T-helper 17 cell (primary cell): Measurements from ENCODE around the gene GPHN. TPM values are rescaled to one million over a fixed set of nuclear protein-coding genes. Genes with fewer than 3 reads are reported as not detected.
A peak's percentile ranks its signal among the peaks of the same experiment; 100 is the strongest.
"Not testable (repeated sequence)": the region's sequence is repeated elsewhere in the genome, so short reads cannot be mapped to it uniquely, and the experiment has no call there.

Experiments used
- ATAC-seq: fragments of 150-1000 bp; cut with Tn5 transposase; 2 replicates; pipeline ENCODE4 v1.10.0; 2021; ENCODE audit warnings: mild to moderate bottlenecking, moderate library complexity
- DNase-seq, 3 donors: peaks; one replicate each; pipeline versions ENCODE4 v3.0.0 to v3.0.0-alpha.2; 2020 to 2021
- H3K9me3 ChIP-seq: one replicate; pipeline ENCODE4 v1.7.0; 2013; ENCODE audit warnings: low read length, mild to moderate bottlenecking; ENCODE audit not compliant: control insufficient read depth, poor library complexity, severe bottlenecking
- H3K27ac Mint-ChIP-seq: one replicate; pipeline ENCODE4 v1.8.0; 2022; ENCODE audit warnings: mild to moderate bottlenecking, moderate library complexity, mixed read lengths
- H3K27me3 Mint-ChIP-seq: one replicate; pipeline ENCODE4 v1.8.0; 2022; ENCODE audit warnings: mixed read lengths
- H3K36me3 Mint-ChIP-seq: one replicate; pipeline ENCODE4 v1.8.0; 2022; ENCODE audit warnings: low read depth, mixed read lengths
- H3K4me1 Mint-ChIP-seq: one replicate; pipeline ENCODE4 v1.8.0; 2022; ENCODE audit warnings: mild to moderate bottlenecking, mixed read lengths
- H3K4me3 Mint-ChIP-seq: one replicate; pipeline ENCODE4 v1.8.0; 2022; ENCODE audit warnings: mild to moderate bottlenecking, moderate library complexity, mixed read lengths
- total RNA-seq, 4 donors: library from RNA in 2 of 4; stranded (reverse) in 2 of 4; gene quantifications; one replicate each; pipeline ENCODE4 v1.2.3 and lab custom pipeline; 2022 to 2026

GPHN gene
- total RNA-seq, 2 donors from 2014 or later, result 23.1 to 24.4 TPM

- ATAC-seq (no peak), DNase-seq (no peak)
- Mint-ChIP-seq H3K27me3 (no peaks in the 10 kb centered on the region), H3K36me3 (peaks cover 2% of the 10 kb centered on the region), H3K27ac (no peak overlapping the region), H3K4me1 (no peaks in the 10 kb centered on the region), H3K4me3 (no peak overlapping the region)
- H3K9me3 ChIP-seq, result no peaks in the 10 kb centered on the region
Observed at GRCh38 chr14:66652525-66653106, 144.7 kb downstream of the GPHN start.

DNA sequence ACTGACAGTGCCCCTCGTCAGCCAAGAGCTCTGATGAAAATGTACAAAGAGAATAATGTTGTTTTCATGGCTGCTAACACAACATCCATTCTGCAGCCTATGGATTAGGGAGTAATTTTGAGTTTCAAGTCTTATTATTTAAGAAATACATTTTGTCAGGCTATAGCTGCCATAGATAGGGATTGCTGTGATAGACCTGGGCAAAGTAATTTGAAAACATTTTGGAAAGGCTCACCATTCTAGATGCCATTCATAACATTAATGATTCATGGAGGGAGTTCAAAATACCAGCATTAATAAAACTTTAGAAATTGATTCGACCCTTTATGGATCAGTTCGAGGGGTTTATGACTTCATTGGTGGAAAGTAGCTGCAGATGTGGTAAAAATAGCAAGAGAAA, 149.8 kb downstream of the GPHN start:
- H3K9me3 ChIP-seq, result no peaks in the 10 kb centered on the region
- ATAC-seq (no peak), DNase-seq (no peak)
- Mint-ChIP-seq H3K27me3 (no peaks in the 10 kb centered on the region), H3K36me3 (peaks cover 2% of the 10 kb centered on the region), H3K4me1 (no peaks in the 10 kb centered on the region), H3K4me3 (no peak overlapping the region), H3K27ac (no peak overlapping the region)

DNA sequence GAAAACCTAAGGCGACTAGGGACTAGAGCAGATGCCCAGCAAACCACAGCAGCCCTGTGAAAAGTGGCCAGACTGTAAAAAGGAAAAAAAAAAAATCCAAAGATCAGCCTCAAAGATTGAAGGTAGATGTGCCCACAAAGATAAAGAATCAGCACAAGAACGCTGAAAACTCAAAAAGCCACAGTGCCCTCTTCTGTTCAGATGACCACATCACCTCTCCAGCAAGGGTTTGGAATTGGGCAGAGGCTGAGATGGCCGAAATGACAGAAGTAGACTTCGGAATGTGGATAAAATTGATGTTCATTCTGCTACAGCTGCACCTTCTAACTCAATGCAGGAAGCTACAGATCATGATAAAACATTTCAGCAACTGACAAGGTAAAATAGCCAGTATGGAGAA, 154.4 kb downstream of the GPHN start:
- no peak overlapping the region for H3K4me3 Mint-ChIP-seq
- no peak for ATAC-seq
- no peaks in the 10 kb centered on the region for H3K36me3 Mint-ChIP-seq

DNA sequence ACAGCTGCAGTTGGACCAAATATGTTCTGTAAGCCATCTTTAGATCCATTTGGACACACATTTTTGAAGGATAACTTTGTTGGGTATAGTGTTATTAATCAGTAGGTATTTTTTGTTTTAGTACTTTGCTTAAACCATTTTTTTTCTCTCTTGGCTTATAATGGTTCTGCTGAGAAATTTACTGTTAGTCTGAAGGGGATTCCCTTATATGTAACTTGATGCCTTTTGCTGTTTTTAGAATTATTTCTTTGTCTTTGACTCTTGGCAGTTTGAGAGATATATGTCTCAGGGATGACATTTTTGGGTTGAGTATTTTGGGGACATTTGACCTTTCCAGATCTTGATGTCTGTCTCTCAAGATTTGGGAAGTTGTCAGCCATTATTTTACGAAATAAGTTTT, 169.8 kb downstream of the GPHN start:
- peaks cover 3% of the 10 kb centered on the region for H3K36me3 Mint-ChIP-seq
- peaks cover 13% of the 10 kb centered on the region for H3K9me3 ChIP-seq
- H3K27ac Mint-ChIP-seq, result no peak overlapping the region
- H3K27me3 Mint-ChIP-seq, result no peaks in the 10 kb centered on the region
- ATAC-seq (no peak), DNase-seq (no peak)
- H3K4me1 Mint-ChIP-seq, result no peaks in the 10 kb centered on the region
- H3K4me3 Mint-ChIP-seq, result no peak overlapping the region

More for the DNA sequence above, 154.4 kb downstream of the GPHN start:
- Mint-ChIP-seq H3K4me1 (no peaks in the 10 kb centered on the region), H3K27me3 (no peaks in the 10 kb centered on the region), H3K27ac (no peak overlapping the region)
- no peak for DNase-seq
- peaks cover 3% of the 10 kb centered on the region for H3K9me3 ChIP-seq

DNA sequence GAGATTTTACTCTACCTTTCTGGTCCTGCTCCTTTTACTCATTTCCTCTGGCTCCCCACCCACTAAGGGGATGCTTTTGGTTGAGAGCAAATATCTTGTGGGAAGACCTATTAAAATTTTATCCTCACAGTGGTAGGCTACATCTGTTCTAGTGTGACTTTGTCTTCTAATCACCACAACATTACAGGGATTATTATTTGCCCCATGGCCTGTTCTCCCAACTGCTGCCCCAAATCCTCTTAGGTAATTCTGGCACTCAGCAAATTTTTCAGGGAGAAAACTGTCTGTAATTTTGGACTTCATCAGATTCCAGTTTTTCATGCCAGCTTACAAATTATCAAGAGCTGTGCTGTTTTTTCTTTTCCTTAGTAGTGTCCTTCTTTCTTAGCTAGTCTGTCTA, 172.3 kb downstream of the GPHN start:
- Mint-ChIP-seq H3K36me3 (no peaks in the 10 kb centered on the region), H3K4me1 (no peaks in the 10 kb centered on the region), H3K4me3 (no peak overlapping the region), H3K27me3 (no peaks in the 10 kb centered on the region), H3K27ac (no peak overlapping the region)
- no peak for DNase-seq
- no peak for ATAC-seq
- H3K9me3 ChIP-seq, result peaks cover 13% of the 10 kb centered on the region

DNA sequence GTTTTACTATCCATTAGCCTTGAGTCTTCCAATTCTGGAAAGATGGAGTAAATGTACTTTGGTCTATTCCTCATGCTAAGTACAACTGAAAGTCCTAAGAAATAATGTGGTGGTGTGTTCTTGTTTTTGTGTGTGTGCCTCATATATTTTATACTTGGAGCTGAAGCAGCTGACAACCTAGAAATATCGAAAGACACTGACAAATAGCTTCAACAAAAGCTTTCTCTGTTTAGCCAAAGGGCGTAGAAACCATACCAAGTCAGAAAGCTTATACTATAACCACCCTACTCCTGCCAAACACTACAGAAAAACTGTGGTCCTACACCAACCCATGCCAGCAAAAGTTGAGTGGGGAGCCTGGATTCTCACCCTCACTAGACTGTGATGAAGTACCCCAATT, 188.4 kb downstream of the GPHN start:
- no peak overlapping the region for H3K4me3 Mint-ChIP-seq
- ATAC-seq, result no peak
- H3K9me3 ChIP-seq, result no peaks in the 10 kb centered on the region
- no peak overlapping the region for H3K27ac Mint-ChIP-seq
- no peaks in the 10 kb centered on the region for H3K27me3 Mint-ChIP-seq
- H3K36me3 Mint-ChIP-seq, result peaks cover 5% of the 10 kb centered on the region
- no peak for DNase-seq
- H3K4me1 Mint-ChIP-seq, result no peaks in the 10 kb centered on the region

- no peaks in the 10 kb centered on the region for H3K9me3 ChIP-seq
- Mint-ChIP-seq H3K27ac (no peak overlapping the region), H3K4me1 (no peaks in the 10 kb centered on the region), H3K4me3 (no peak overlapping the region), H3K27me3 (no peaks in the 10 kb centered on the region), H3K36me3 (peaks cover 5% of the 10 kb centered on the region)
- DNase-seq (no peak), ATAC-seq (no peak)
Observed at GRCh38 chr14:66698503-66698902, 190.6 kb downstream of the GPHN start.

DNA sequence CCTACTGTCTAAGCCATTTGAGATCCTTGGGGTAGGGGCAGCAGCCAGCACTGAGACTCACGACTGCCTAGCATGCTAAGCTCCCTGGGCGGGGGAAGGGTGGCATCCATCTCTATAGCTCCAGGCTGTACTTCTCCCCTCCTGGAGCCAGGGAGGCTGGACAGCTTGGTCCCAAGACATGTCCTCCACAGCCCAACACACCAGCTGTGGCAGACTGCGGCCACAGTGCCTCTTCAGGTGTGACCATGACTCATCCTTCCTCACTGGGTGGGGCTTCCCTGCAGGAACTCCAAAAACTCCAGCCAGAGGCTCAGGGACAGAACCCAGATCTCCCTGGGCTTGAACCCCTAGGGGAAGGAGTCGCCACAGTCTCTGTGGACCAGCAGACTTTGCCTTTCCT, 193.9 kb downstream of the GPHN start:
- H3K27me3 Mint-ChIP-seq, result no peaks in the 10 kb centered on the region
- no peaks in the 10 kb centered on the region for H3K9me3 ChIP-seq
- no peak for ATAC-seq
- no peaks in the 10 kb centered on the region for H3K4me1 Mint-ChIP-seq
- no peak for DNase-seq
- H3K36me3 Mint-ChIP-seq, result peaks cover 3% of the 10 kb centered on the region
- no peak overlapping the region for H3K27ac Mint-ChIP-seq
- H3K4me3 Mint-ChIP-seq, result no peak overlapping the region

DNA sequence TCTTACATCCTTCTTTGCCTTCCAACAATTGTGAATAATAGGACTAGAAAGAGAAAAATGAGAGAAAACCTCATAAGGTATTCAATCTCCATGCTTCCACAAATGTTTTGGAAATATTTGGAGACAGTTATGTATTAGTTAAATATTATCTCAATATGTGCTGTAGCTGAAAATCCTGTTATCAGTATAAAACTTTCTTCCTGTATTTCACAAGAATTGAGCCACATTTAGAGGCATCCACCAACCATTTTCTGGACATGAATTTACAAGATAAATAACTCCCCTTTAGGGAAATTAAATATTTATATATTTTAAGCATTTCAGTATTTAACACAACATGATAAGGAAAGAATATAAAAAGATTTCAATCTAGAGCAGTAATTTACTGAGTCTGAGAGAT, 200.3 kb downstream of the GPHN start:
- H3K27me3 Mint-ChIP-seq, result no peaks in the 10 kb centered on the region
- no peak overlapping the region for H3K4me3 Mint-ChIP-seq
- no peaks in the 10 kb centered on the region for H3K4me1 Mint-ChIP-seq
- no peak for DNase-seq
- no peak for ATAC-seq
- H3K36me3 Mint-ChIP-seq, result no peaks in the 10 kb centered on the region
- H3K27ac Mint-ChIP-seq, result no peak overlapping the region
- no peaks in the 10 kb centered on the region for H3K9me3 ChIP-seq

DNA sequence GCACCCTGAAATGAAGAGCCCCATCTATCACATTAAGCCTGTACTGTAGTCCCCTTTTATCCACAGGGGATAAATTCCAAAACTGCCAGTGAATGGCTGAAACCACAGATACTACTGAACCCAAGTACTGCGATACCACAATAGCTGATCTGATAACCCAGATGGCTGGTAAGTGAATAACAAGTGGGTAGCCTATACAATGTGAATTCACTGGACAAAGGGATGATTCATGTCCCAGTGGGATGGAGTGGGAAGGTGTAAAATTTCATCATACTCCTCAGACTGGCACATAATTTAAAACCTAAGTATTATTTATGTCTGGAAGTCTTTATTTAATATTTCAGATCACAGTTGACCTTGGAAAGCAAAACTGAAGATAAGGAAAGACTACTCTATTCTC, 201.3 kb downstream of the GPHN start:
- H3K4me3 Mint-ChIP-seq, result no peak overlapping the region
- H3K27me3 Mint-ChIP-seq, result no peaks in the 10 kb centered on the region
- H3K9me3 ChIP-seq, result no peaks in the 10 kb centered on the region
- no peak overlapping the region for H3K27ac Mint-ChIP-seq
- H3K4me1 Mint-ChIP-seq, result peaks cover 1% of the 10 kb centered on the region
- ATAC-seq (no peak), DNase-seq (no peak)
- H3K36me3 Mint-ChIP-seq, result no peaks in the 10 kb centered on the region

DNA sequence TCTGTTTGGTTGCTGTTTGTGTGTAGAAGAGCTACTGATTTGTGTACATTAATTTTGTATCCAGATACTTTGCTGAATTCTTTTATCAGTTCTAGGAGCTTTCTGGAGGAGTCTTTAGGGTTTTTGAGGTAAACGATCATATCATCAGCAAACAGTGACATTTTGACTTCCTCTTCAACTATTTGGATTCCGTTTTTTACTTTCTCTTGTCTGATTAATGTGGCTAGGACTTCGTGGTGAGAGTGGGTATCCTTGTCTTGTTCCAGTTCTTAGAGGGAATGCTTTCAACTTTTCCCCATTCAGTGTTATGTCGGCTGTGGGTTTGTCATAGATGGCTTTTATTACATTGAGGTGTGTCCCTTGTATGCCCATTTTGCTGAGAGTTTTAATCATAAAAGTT, 206.3 kb downstream of the GPHN start:
- peaks cover 19% of the 10 kb centered on the region for H3K4me1 Mint-ChIP-seq
- DNase-seq, H3K27me3 Mint-ChIP-seq, H3K4me3 Mint-ChIP-seq, H3K9me3 ChIP-seq, H3K27ac Mint-ChIP-seq, ATAC-seq, H3K36me3 Mint-ChIP-seq: not testable (repeated sequence)

- not testable (repeated sequence) for ATAC-seq, H3K9me3 ChIP-seq, DNase-seq, H3K36me3 Mint-ChIP-seq, H3K27me3 Mint-ChIP-seq
- peak overlapping the region; percentile 1 for H3K4me3 Mint-ChIP-seq
- H3K27ac Mint-ChIP-seq, result peak overlapping the region; percentile 0
- peaks cover 19% of the 10 kb centered on the region for H3K4me1 Mint-ChIP-seq
Observed at GRCh38 chr14:66715313-66715712, 207.4 kb downstream of the GPHN start.

DNA sequence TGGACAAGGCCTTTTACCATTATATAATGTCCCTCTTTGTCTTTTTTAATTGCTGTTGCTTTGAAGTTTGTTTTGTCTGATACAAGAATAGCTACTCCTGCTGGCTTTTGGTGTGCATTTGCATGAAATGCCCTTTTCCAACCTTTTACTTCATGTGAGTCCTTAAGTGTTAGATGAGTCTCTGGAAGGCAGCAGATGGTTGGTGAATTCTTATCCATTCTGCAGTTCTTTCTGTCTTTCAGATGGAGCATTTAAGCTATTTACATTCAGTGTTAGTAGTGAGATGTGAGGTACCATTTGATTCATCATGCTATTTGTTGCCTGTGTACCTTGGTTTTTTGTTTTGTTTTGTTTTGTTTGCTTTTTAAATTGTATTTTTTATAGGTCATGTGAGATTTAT, 208.3 kb downstream of the GPHN start:
- DNase-seq (no peak), ATAC-seq (no peak)
- H3K4me3 Mint-ChIP-seq, result peak overlapping the region; percentile 15
- H3K27me3 Mint-ChIP-seq, result no peaks in the 10 kb centered on the region
- peaks cover 19% of the 10 kb centered on the region for H3K4me1 Mint-ChIP-seq
- H3K27ac Mint-ChIP-seq, result no peak overlapping the region
- no peaks in the 10 kb centered on the region for H3K9me3 ChIP-seq
- peaks cover 4% of the 10 kb centered on the region for H3K36me3 Mint-ChIP-seq

DNA sequence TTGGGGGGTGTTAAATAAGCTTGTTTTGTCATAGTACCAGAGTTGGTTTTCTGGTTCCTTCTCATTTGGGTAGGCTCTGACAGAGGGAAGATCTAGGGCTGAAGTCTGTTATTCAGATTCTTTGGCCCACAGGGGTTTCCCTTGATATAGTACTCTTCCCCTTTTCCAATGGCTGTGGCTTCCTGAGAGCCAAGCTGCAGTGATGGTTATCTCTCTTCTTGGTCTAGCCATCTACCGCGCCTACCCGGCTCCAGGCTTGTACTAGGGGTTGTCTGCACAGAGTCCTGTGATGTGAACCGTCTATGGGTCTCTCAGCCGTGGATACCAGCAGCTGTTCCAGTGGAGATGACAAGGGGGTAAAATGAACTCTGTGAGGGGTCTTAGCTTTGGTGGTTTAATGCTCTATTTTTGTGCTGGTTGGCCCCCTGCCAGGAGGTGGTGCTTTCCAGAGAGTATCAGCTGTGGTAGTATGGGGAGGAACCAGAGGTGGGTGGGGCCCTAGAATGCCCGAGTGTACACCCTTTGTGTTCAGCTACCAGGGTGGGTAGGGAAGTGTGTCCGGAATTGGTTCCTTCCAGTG, 209.7 kb downstream of the GPHN start:
- H3K4me3 Mint-ChIP-seq, result no peak overlapping the region
- H3K36me3 Mint-ChIP-seq, result peaks cover 4% of the 10 kb centered on the region
- DNase-seq (no peak), ATAC-seq (no peak)
- H3K27ac Mint-ChIP-seq, result no peak overlapping the region
- H3K27me3 Mint-ChIP-seq, result no peaks in the 10 kb centered on the region
- no peaks in the 10 kb centered on the region for H3K9me3 ChIP-seq
- peaks cover 19% of the 10 kb centered on the region for H3K4me1 Mint-ChIP-seq
